HepG2 (cell line): ENCODE data around the gene OSBPL2. TPM values are rescaled to one million over a fixed set of nuclear protein-coding genes. Genes with fewer than 3 reads are reported as not detected.
A peak's percentile ranks its signal among the peaks of the same experiment; 100 is the strongest.

ENCODE experiments used
- ATAC-seq: fragments of 200-7000 bp; cut with Tn5 transposase; 3 replicates; pipeline ENCODE4 v1.9.1; 2020; ENCODE audit warnings: mild to moderate bottlenecking, moderate library complexity
- BruUV-seq: library from RNA; stranded (reverse); fragments of 400-500 nt; replicated peaks from 2 replicates; lab custom pipeline; 2021; lab: Mats Ljungman, UMichigan
- CTCF ChIA-PET: fragments of 300-600 bp; formaldehyde crosslinking; extraction: SDS; loops from one replicate; lab custom pipeline; 2021; ENCODE audit warnings: low total read pairs, inconsistent platforms, low intra/inter-chr PET ratio; lab: Yijun Ruan, JAX
- POLR2A ChIA-PET: fragments of 350-600 bp; sonication (Branson Sonifier 250); formaldehyde crosslinking; loops from one replicate; lab custom pipeline; 2020; ENCODE audit warnings: antibody characterized with exemption, inconsistent platforms; lab: Yijun Ruan, JAX
- DNase-seq: peaks from one replicate; pipeline ENCODE4 v3.0.0-alpha.2; 2015; ENCODE audit warnings: low spot score
- FAIRE-seq: peaks from 3 replicates; lab custom pipeline; 2011; peaks lifted over from hg19 to GRCh38; lab: Jason Lieb, UNC
- H2AFZ ChIP-seq: one replicate; pipeline ENCODE4 v1.6.1; 2011; ENCODE audit warnings: low read length, inconsistent platforms
- H3K27ac ChIP-seq: fragments of 300-600 bp; 3 replicates; pipeline ENCODE4 v1.8.0; 2011; ENCODE audit warnings: mixed run types, mild to moderate bottlenecking, mixed read lengths, low read length, inconsistent platforms; ENCODE audit not compliant: insufficient read depth; ENCODE audit errors: extremely low read length
- H3K27me3 ChIP-seq, 2 experiments: fragments of 200-600 bp in 1 of 2; 2 replicates in 1 of 2; 3 replicates in 1 of 2; pipeline versions ENCODE4 v1.6.0 to v1.8.0; 2011; ENCODE audit warnings: low read length in 2 of 2, mild to moderate bottlenecking in 2 of 2, moderate library complexity in 2 of 2, inconsistent platforms in 1 of 2; ENCODE audit not compliant: insufficient read depth in 2 of 2, control insufficient read depth in 1 of 2
- H3K36me3 ChIP-seq, 2 experiments: fragments of 200-600 bp in 1 of 2; replicated peaks in 1 of 2; 2 replicates in 1 of 2; 3 replicates in 1 of 2; pipeline versions ENCODE4 v1.5.1 to v1.8.0; 2011; ENCODE audit warnings: low read length in 2 of 2, inconsistent platforms in 1 of 2; ENCODE audit not compliant: insufficient read depth in 2 of 2, control insufficient read depth in 1 of 2
- H3K4me1 ChIP-seq: 2 replicates; pipeline ENCODE4 v1.5.1; 2012; ENCODE audit warnings: low read length, inconsistent platforms; ENCODE audit not compliant: insufficient read depth
- H3K4me2 ChIP-seq: 2 replicates; pipeline ENCODE4 v1.6.0; 2011; ENCODE audit warnings: low read depth, low read length, inconsistent platforms
- H3K4me3 ChIP-seq, 3 experiments: fragments of 200-600 bp in 1 of 3; sonication (generic), shearing (Covaris generic) in 1 of 3; replicated peaks in 1 of 3; 2 replicates each; pipeline ENCODE4 v1.5.1; 2011 to 2016; ENCODE audit warnings: low read length in 3 of 3, inconsistent platforms in 2 of 3, low read depth in 2 of 3, mild to moderate bottlenecking in 2 of 3, control low read depth in 1 of 3, mixed read lengths in 1 of 3; ENCODE audit not compliant: insufficient read depth in 1 of 3
- H3K79me2 ChIP-seq: one replicate; pipeline ENCODE4 v1.6.1; 2011; ENCODE audit warnings: low read length, inconsistent platforms; ENCODE audit not compliant: insufficient read depth
- H3K9ac ChIP-seq: 2 replicates; pipeline ENCODE4 v1.6.0; 2011; ENCODE audit warnings: mild to moderate bottlenecking, low read depth, low read length, inconsistent platforms; ENCODE audit not compliant: insufficient read depth
- H3K9me3 ChIP-seq: 2 replicates; pipeline ENCODE4 v1.5.1; 2012; ENCODE audit warnings: mild to moderate bottlenecking, low read length
- H4K20me1 ChIP-seq: 2 replicates; pipeline ENCODE4 v1.6.0; 2011; ENCODE audit warnings: inconsistent platforms, mild to moderate bottlenecking, low read length, moderate library complexity; ENCODE audit not compliant: insufficient read depth
- ATRX ChIP-seq: sonication (generic); formaldehyde crosslinking; IDR thresholded peaks from 2 replicates; pipeline ENCODE4 v1.4.0; 2020; ENCODE audit warnings: missing genetic modification reagents, borderline replicate concordance
- HNRNPL ChIP-seq: fragments of 200-400 bp; formaldehyde crosslinking; IDR thresholded peaks from 2 replicates; pipeline ENCODE4 v1.6.1; 2017; ENCODE audit warnings: mild to moderate bottlenecking, low read depth, low read length
- JDP2 ChIP-seq: sonication (generic); formaldehyde crosslinking; IDR thresholded peaks from 2 replicates; pipeline ENCODE4 v1.8.1; 2022; ENCODE audit warnings: missing genetic modification reagents, borderline replicate concordance
- KDM5A ChIP-seq: fragments of 200-600 bp; sonication (generic); IDR thresholded peaks from 2 replicates; pipeline ENCODE4 v1.7.0; 2018; ENCODE audit warnings: antibody characterized with exemption, mild to moderate bottlenecking, low read length, borderline replicate concordance
- MLLT10 ChIP-seq: sonication (generic); formaldehyde crosslinking; IDR thresholded peaks from 2 replicates; pipeline ENCODE4 v1.4.0; 2020; ENCODE audit warnings: missing genetic modification reagents
- RFXANK ChIP-seq: IDR thresholded peaks from 2 replicates; pipeline ENCODE4 v1.6.1; 2016
- SALL2 ChIP-seq: sonication (generic); formaldehyde crosslinking; IDR thresholded peaks from 2 replicates; pipeline ENCODE4 v1.8.1; 2023; ENCODE audit warnings: mild to moderate bottlenecking, missing genetic modification reagents, inconsistent platforms
- TP53 ChIP-seq: sonication (generic); formaldehyde crosslinking; conservative IDR thresholded peaks from 2 replicates; pipeline ENCODE4 v1.4.0; 2020; ENCODE audit warnings: missing genetic modification reagents
- ZBED4 ChIP-seq: sonication (generic); formaldehyde crosslinking; IDR thresholded peaks from 2 replicates; pipeline ENCODE4 v1.4.0; 2020; ENCODE audit warnings: missing genetic modification reagents, borderline replicate concordance
- ZFP82 ChIP-seq: sonication (generic); formaldehyde crosslinking; IDR thresholded peaks from 2 replicates; pipeline ENCODE4 v1.5.1; 2020; ENCODE audit warnings: mild to moderate bottlenecking, missing genetic modification reagents, borderline replicate concordance
- ZNF235 ChIP-seq: sonication (generic); formaldehyde crosslinking; IDR thresholded peaks from 2 replicates; pipeline ENCODE4 v1.8.1; 2023; ENCODE audit warnings: mild to moderate bottlenecking, missing genetic modification reagents, borderline replicate concordance
- ZNF333 ChIP-seq: sonication (generic); formaldehyde crosslinking; IDR thresholded peaks from 2 replicates; pipeline ENCODE4 v1.4.0; 2020; ENCODE audit warnings: mild to moderate bottlenecking, missing genetic modification reagents, borderline replicate concordance
- ZNF431 ChIP-seq: sonication (generic); formaldehyde crosslinking; IDR thresholded peaks from 2 replicates; pipeline ENCODE4 v1.9.0; 2022; ENCODE audit warnings: missing genetic modification reagents, low read depth, mild to moderate bottlenecking, borderline replicate concordance
- ZNF670 ChIP-seq: sonication (generic); formaldehyde crosslinking; IDR thresholded peaks from 2 replicates; pipeline ENCODE4 v1.8.0; 2022; ENCODE audit warnings: mild to moderate bottlenecking, missing genetic modification reagents, borderline replicate concordance
- WGBS: methylation state at CpG from one replicate; pipeline ENCODE4 v1.1.6; 2017; ENCODE audit warnings: low lambda C conversion rate; 5-methylcytosine and 5-hydroxymethylcytosine counted together
- in situ Hi-C: cut with HindIII; loops from 2 replicates; pipeline ENCODE4 v1.10.0; 2017; ENCODE audit warnings: low pct_unique_long_range_greater_than_20kb; ENCODE audit not compliant: extremely low pct_ligation_motif_present
- intact Hi-C: fragments of 100-400 bp; cut with micrococcal nuclease; formaldehyde crosslinking; loops from one replicate; pipeline ENCODE4 v1.10.0; 2022; ENCODE audit not compliant: unreplicated experiment
- polyA plus RNA-seq, 8 experiments: library from polyadenylated mRNA; depleted of rRNA in 3 of 8; stranded (reverse) in 7 of 8; unstranded in 1 of 8; fragments of >200 nt; fragmentation: Illumina TruSeq in 4 of 8; extraction: Trizol in 4 of 8; gene quantifications; 2 replicates each; pipeline versions ENCODE4 v1.2.1 to v1.2.3, GENCODE V29; 2011 to 2016; ENCODE audit warnings: low read depth in 4 of 8, missing spikeins in 1 of 8, mixed read lengths in 1 of 8; ENCODE audit not compliant: insufficient read depth in 1 of 8
- total RNA-seq, 5 experiments: library from RNA; depleted of rRNA; stranded (reverse); fragments of >200 nt; fragmentation: Illumina TruSeq; extraction: Trizol; gene quantifications; 2 replicates each; pipeline ENCODE4 v1.2.3, GENCODE V29; 2016; ENCODE audit warnings: low read depth in 1 of 5

Gene OSBPL2
- total and polyA plus RNA-seq, 2 of the 13 experiments (the other 11 are each of a cell fraction or from before 2014, with no cell fraction given), result 18.5 to 37.4 TPM

- Histone ChIP-seq H3K27ac (peak overlapping the region; percentile 97), H3K79me2 (peaks cover 32% of the 10 kb centered on the region), H3K4me2 (peak overlapping the region; percentile 99), H3K4me1 (peaks cover 45% of the 10 kb centered on the region), H3K9me3 (no peaks in the 10 kb centered on the region), H4K20me1 (peaks cover 25% of the 10 kb centered on the region), H3K4me3 (peak overlapping the region; percentile 70 to 98 (median 93); a peak in 5 of 6 replicates), H3K27me3 (no peaks in the 10 kb centered on the region; a peak in 1 of 5 replicates), H3K36me3 (peaks cover 20 to 36% of the 10 kb centered on the region in 2 experiments), H2AFZ (no peak overlapping the region), H3K9ac (peak overlapping the region; percentile 91)
- intact Hi-C loops, result no loop called here
- under 1% methylated on average over 21 of the region's 39 CpGs for WGBS
- CTCF ChIA-PET, result interaction anchor here (2.0 to 6.1 kb wide), 5 partner anchors 66 to 102 kb away, joined by 10 to 73 read pairs (median 13); partner anchors contain the start of gene RPS21
- no peak for FAIRE-seq
- in situ Hi-C loops, result loop anchor here (5.0 kb wide), 1 partner anchor 64 kb away; the partner anchor contains the start of gene LAMA5
- POLR2A ChIA-PET, result interaction anchor here (1.6 to 8.3 kb wide), 3 partner anchors 65 to 83 kb away, joined by 16 to 187 read pairs (median 88); partner anchors contain the start of genes LAMA5 and RPS21
- ATAC-seq, result no peak
- no TSS peak for BruUV-seq
- no peak for TF ChIP-seq JDP2 (CRISPR knock-in tag)
- TF ChIP-seq MLLT10 (CRISPR knock-in tag), result no peak
- TF ChIP-seq SALL2 (CRISPR knock-in tag), result no peak
- peak; percentile 19; the same call in 1 of the 2 replicates for TF ChIP-seq KDM5A
- TF ChIP-seq ATRX (CRISPR knock-in tag), result no peak
- 0 out of 2 replicates have a peak, but pooled peaks have one; percentile 9 for TF ChIP-seq RFXANK (CRISPR knock-in tag)
- TF ChIP-seq HNRNPL, result no peak
- TF ChIP-seq ZNF670 (CRISPR knock-in tag), result 0 out of 2 replicates have a peak, but pooled peaks have one; percentile 0
- 0 out of 2 replicates have a peak, but pooled peaks have one; percentile 18 for TF ChIP-seq ZNF333 (CRISPR knock-in tag)
- 0 out of 2 replicates have a peak, but pooled peaks have one; percentile 12 for TF ChIP-seq ZNF431 (CRISPR knock-in tag)
- TF ChIP-seq ZNF235 (CRISPR knock-in tag), result 0 out of 2 replicates have a peak, but pooled peaks have one; percentile 26
- TF ChIP-seq ZFP82 (CRISPR knock-in tag), result peak; percentile 2; the same call in 1 of the 2 replicates
- TF ChIP-seq ZBED4 (CRISPR knock-in tag), result no peak
- no peak for TF ChIP-seq TP53 (CRISPR knock-in tag)
- DNase-seq, result no peak
These were observed 64.7 kb downstream of the OSBPL2 start for GRCh38 chr20:62303062-62303339.
